ENCODE data around the gene HLCS. TPM values are rescaled to one million over a fixed set of nuclear protein-coding genes. Genes with fewer than 3 reads are reported as not detected.

Gene HLCS
- total and polyA plus RNA-seq, 5 experiments from 2014 or later = 6.2 to 13.4 (median 12.3) TPM

DNA sequence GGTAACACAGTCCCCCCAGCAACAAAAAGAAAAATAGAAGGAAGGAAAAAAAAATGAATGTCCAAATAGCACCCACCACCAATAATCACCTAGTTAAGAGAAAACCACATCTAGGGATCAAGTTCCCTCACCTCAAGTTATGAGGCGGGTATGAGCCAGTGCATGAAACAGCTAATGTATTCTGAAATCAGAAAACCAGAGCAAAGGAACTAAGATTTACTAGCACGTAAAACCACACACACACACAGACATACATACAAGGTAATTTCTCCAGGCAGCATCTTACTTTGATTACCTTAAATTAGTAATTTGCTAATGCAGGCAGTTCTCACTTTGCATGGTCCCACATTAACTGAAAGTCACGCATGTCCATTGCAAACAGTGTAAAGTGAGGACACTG, 109.8 kb downstream of the HLCS start:
- Mint-ChIP-seq H3K27me3 (no peaks in the 10 kb centered on the region), H3K4me3 (no peak overlapping the region), H3K27ac (no peak overlapping the region), H3K36me3 (peaks cover 0 to 1% (median 0%) of the 10 kb centered on the region in 3 donors), H3K9me3 (no peaks in the 10 kb centered on the region), H3K4me1 (peaks cover 8 to 26% (median 15%) of the 10 kb centered on the region in 4 donors)
- POLR2A ChIA-PET = no interaction called here
- ATAC-seq (no peak), DNase-seq (no peak)

DNA sequence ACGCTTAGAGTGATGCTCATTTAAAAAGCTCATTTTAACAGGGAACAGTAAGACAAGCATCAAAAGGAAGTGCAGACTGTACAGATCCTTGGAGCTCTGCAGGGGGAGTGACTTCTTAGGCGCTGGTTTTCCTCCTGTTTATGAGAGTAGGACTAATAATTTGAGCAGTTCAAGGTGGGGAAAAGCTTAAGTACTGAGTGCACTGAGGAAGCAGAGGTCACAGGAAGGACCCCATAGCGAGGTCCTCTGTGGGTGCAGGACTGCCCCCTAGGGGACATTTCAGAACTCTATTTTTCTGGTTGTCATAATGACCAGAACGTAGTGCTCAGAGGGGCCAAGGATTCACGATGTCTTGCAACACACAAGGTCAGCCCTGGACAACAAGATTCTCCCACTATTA, 112.1 kb downstream of the HLCS start:
- POLR2A ChIA-PET = no interaction called here
- H3K4me3 Mint-ChIP-seq = no peak overlapping the region
- no peaks in the 10 kb centered on the region for H3K9me3 Mint-ChIP-seq
- ATAC-seq (peak; percentile 36 to 39), DNase-seq (peak in 7 of 10 donors; percentile 7 to 44 (median 19))
- H3K4me1 Mint-ChIP-seq = peaks cover 2 to 8% (median 5%) of the 10 kb centered on the region in 4 donors
- no peak overlapping the region for H3K27ac Mint-ChIP-seq
- H3K36me3 Mint-ChIP-seq = no peaks in the 10 kb centered on the region
- no peaks in the 10 kb centered on the region for H3K27me3 Mint-ChIP-seq

DNA sequence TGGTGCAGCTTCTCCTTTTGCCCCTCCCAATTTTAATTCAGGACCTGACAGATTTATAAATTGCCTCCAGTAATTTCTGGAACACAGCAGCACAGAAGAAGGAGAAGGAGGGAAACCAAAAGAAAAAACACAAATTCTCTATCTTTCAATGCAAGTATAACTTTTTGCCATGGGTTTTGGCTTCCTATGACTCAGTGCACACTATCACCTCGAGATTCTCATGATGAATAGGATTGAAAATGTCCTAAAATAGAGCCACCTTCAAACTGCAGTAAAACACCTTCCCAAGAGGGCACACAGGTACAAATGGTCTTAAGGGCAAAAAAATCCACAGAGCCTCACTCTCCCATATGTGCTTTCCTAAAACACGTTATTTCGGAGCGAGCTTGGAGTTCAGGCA, 113.6 kb downstream of the HLCS start:
- DNase-seq = no peak
- Mint-ChIP-seq H3K27ac (no peak overlapping the region), H3K27me3 (no peaks in the 10 kb centered on the region), H3K9me3 (no peaks in the 10 kb centered on the region), H3K4me3 (no peak overlapping the region), H3K36me3 (peaks cover 0 to 2% (median 0%) of the 10 kb centered on the region in 3 donors), H3K4me1 (peaks cover 1 to 6% (median 5%) of the 10 kb centered on the region in 4 donors)
- ATAC-seq = no peak
- POLR2A ChIA-PET = no interaction called here

DNA sequence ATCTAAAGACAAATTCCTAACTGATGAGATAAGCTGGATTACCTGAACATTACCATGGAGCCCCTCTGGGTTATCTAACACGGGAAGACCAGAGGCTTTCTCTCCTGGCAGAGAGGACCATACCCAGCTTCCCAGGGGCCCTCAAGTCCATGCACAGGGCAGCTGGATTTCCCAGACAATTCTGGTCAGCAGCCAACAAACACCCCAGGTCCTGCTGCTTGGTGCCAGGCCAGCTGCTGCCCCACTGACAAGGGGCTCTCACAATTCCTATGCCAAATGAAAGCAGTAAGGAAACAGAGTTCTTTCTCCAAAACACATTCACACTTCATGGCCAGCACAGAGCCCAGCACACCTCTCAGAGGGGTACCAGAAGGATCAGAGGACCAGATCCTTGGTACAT, 114.2 kb downstream of the HLCS start:
- Mint-ChIP-seq H3K4me3 (no peak overlapping the region), H3K36me3 (peaks cover 0 to 2% (median 0%) of the 10 kb centered on the region in 3 donors), H3K9me3 (no peaks in the 10 kb centered on the region), H3K4me1 (peaks cover 1 to 6% (median 5%) of the 10 kb centered on the region in 4 donors), H3K27me3 (no peaks in the 10 kb centered on the region), H3K27ac (no peak overlapping the region)
- ATAC-seq = no peak
- no peak for DNase-seq
- POLR2A ChIA-PET = no interaction called here

DNA sequence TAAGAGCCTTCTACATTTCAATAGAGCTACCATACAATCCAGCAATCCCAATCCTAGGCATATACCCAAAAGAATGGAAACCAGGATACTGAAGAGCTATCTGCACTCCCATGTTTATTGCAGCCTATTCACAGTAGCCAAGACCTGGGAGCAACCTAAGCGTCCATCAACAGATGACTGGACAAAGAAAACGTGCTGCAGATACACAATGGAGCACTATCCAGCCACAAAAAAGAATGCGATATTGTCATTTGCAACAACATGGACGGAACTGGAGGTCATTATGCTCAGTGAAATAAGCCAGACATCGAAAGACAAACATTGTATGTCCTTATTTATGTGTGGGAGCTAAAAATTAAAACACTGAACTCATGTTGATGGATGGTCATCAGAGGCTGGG, 115.3 kb downstream of the HLCS start:
- DNase-seq = no peak
- H3K4me3 Mint-ChIP-seq = no peak overlapping the region
- no peak overlapping the region for H3K27ac Mint-ChIP-seq
- peaks cover 1 to 6% (median 5%) of the 10 kb centered on the region in 4 donors for H3K4me1 Mint-ChIP-seq
- POLR2A ChIA-PET = no interaction called here
- H3K27me3 Mint-ChIP-seq = no peaks in the 10 kb centered on the region
- no peak for ATAC-seq
- H3K36me3 Mint-ChIP-seq = peaks cover 0 to 2% (median 0%) of the 10 kb centered on the region in 3 donors
- H3K9me3 Mint-ChIP-seq = no peaks in the 10 kb centered on the region

DNA sequence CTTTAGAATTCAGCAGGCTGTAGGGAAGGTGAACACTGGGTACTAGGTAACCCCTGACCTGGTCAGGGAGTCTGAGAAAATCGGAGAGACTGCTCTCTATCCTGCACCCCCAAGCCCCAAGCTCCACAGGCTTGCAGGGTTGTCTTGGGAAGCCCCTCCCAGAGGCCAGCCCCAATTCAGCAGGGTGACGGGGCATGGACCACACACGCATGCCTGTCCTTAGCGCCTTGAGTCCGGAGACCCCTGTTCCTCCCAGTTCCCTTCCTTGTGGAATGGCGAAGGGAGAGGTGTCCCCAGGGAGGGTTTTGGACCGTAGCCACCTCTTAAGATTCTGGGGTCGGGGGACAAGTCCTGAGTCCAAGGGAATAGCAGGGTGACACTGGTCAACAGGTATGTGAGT, 116.1 kb downstream of the HLCS start:
- Mint-ChIP-seq H3K4me3 (no peak overlapping the region), H3K27ac (peak overlapping the region in 1 of 10 donors; percentile 27), H3K4me1 (peaks cover 1 to 6% (median 5%) of the 10 kb centered on the region in 4 donors)

DNA sequence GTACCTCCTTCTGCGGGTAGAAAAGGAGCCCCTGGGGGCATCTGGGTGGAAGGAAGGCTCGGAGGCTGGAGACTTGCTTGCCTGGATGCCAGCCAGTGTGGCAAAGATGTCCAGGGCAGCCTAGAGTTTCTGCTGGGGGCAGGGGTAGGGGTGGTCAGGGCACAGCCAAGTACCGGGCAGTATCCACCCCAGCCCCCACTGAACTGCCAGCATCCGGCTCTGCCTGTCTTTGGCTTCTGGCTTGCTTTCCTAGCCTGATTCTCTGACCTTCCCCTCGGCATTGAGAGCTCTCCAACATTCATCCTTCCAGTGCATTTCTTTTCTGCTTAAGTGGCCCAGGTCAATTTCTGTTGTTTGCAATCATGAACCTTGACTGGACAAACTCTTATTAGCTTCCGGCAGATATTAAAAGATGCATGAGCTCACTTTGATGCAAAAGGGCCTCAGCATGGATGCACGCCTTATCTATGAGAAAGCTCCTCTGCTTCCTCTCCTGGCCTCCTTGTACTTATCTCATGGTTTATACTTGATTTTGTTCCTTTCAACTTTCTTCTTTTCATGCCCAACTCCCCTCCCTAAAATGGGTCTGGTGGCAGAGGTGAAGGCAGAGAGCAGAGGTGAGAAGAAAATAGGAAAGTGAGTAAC, 116.9 kb downstream of the HLCS start:
- Mint-ChIP-seq H3K4me1 (peaks cover under 1 to 6% (median 3%) of the 10 kb centered on the region in 4 donors), H3K36me3 (peaks cover 0 to 2% (median 0%) of the 10 kb centered on the region in 3 donors), H3K27ac (no peak overlapping the region), H3K27me3 (no peaks in the 10 kb centered on the region), H3K4me3 (no peak overlapping the region), H3K9me3 (no peaks in the 10 kb centered on the region)
- DNase-seq = no peak
- POLR2A ChIA-PET = no interaction called here
- ATAC-seq = no peak

More for the DNA sequence above, 116.1 kb downstream of the HLCS start:
- no peaks in the 10 kb centered on the region for H3K9me3 Mint-ChIP-seq
- DNase-seq (no peak), ATAC-seq (no peak)
- peaks cover 0 to 2% (median 0%) of the 10 kb centered on the region in 3 donors for H3K36me3 Mint-ChIP-seq
- POLR2A ChIA-PET = no interaction called here
- H3K27me3 Mint-ChIP-seq = no peaks in the 10 kb centered on the region

DNA sequence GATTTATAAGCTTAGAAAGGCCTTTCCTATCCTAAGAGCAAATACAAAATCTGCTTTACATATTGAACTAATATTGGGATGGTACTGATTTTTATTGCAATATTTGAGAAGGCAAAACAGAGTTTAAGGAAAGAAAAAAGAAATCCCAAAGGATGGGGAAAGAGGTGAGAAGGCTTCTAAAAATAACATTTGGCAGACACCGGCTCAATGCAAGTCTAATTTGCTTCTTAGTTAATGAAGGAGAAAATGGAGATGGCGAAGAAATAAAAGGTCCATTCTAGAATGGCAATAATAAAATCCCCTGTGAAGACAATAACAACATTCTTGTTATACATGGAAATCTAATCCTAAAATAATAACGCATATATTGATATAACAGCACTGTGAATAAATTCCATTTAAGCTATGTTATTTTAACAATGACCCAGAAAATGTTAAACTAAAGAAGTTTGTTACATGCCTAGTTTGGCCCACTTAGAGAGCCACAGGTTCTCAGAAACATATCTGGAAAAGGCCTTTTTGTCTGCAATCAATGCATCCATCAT, 117.7 kb downstream of the HLCS start:
- DNase-seq = no peak
- POLR2A ChIA-PET = no interaction called here
- no peak for ATAC-seq
- Mint-ChIP-seq H3K27ac (no peak overlapping the region), H3K36me3 (peaks cover 0 to 3% (median 2%) of the 10 kb centered on the region in 3 donors), H3K27me3 (no peaks in the 10 kb centered on the region), H3K4me1 (peaks cover 0 to 2% (median 1%) of the 10 kb centered on the region in 4 donors), H3K9me3 (no peaks in the 10 kb centered on the region), H3K4me3 (no peak overlapping the region)

DNA sequence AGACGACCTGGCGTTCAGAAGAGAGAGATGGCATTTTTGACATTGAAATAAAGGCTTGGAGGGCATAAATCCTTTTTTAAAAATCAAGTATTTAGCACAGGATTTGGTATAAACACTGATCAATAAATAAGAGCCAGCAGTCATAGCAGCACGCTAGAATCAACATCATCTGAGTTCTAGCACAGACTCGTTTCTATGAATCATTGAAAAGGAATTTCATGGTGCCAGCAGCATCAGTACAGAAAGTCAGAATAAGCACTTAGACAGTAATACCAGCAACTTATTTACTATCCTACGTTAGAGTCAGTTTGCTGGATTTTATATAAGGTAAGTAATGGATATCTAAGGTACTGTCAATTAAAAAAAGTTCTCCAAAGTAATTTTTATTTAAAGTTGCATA, 119.3 kb downstream of the HLCS start:
- Mint-ChIP-seq H3K9me3 (no peaks in the 10 kb centered on the region), H3K27ac (no peak overlapping the region), H3K4me1 (peaks cover 0 to 2% (median 1%) of the 10 kb centered on the region in 4 donors), H3K36me3 (peaks cover 0 to 8% (median 2%) of the 10 kb centered on the region in 3 donors), H3K4me3 (no peak overlapping the region), H3K27me3 (no peaks in the 10 kb centered on the region)
- ATAC-seq (no peak), DNase-seq (no peak)
- POLR2A ChIA-PET = no interaction called here

DNA sequence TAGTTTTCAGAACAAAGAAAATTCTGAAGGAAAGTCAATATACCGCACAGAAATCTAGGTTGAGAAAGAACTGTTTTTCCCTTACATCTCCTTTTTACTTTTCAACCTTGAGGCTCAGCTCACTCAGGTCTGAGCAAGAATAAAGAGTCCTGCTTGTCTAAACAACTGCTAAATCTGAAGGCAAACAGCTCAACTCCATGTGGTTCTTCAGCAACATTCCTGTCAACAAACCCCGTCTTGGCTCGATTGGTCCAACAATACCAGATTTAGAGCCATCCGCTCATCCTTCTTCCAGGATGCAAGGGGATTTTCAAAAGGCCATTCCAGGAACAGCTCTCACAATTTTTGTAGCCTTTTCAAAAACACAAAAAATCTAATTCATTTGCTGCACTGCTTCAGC, 119.8 kb downstream of the HLCS start:
- no peak for DNase-seq
- Mint-ChIP-seq H3K9me3 (no peaks in the 10 kb centered on the region), H3K36me3 (peaks cover 0 to 10% (median 2%) of the 10 kb centered on the region in 3 donors), H3K27ac (no peak overlapping the region), H3K27me3 (no peaks in the 10 kb centered on the region), H3K4me1 (peaks cover 0 to 2% (median 1%) of the 10 kb centered on the region in 4 donors), H3K4me3 (no peak overlapping the region)
- POLR2A ChIA-PET = no interaction called here
- no peak for ATAC-seq

DNA sequence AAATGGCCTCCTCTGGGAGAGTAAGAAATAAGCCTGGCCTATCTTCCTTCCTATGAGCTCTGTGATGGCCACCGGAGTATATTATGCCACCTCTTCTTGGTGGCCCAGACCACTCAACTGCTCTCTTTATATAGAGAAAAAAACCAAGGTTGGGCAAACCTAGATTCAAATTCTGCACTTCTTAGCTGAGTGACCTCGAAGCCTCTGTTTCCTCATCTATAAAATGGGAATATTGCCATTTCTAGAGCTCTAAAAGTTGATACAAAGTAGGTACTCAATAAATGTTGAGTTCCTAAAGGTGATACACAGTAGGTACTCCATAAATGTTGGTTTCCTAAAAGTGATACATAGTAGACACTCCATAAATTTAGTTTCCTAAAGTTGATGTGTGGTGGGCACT, 120.7 kb downstream of the HLCS start:
- Mint-ChIP-seq H3K36me3 (peaks cover 0 to 10% (median 2%) of the 10 kb centered on the region in 3 donors), H3K27ac (no peak overlapping the region), H3K9me3 (no peaks in the 10 kb centered on the region), H3K27me3 (no peaks in the 10 kb centered on the region), H3K4me1 (peaks cover 0 to 2% (median 1%) of the 10 kb centered on the region in 4 donors), H3K4me3 (no peak overlapping the region)
- ATAC-seq = no peak
- DNase-seq = no peak
- POLR2A ChIA-PET = no interaction called here

DNA sequence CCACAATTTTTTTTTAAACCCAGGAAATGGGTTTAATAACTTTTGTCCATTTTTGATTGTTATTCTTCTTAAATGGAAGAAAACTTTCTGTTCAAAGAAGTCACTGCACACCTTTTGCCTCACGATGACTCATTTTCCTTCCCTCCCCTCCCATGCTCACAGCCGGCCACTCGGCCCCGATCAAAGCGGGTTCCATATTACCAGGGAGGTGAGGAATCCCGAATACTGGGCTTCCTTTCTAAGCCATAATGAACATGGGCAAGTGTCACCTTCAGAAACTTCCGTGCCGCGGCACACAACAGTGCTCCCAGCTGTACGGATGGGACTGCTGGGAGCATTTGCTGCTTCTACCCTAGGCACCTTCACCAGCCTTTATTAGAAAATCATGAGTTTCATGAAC, 121.4 kb downstream of the HLCS start:
- no peak for ATAC-seq
- Mint-ChIP-seq H3K27ac (no peak overlapping the region), H3K4me3 (no peak overlapping the region), H3K9me3 (no peaks in the 10 kb centered on the region), H3K4me1 (peaks cover 0 to 2% (median 1%) of the 10 kb centered on the region in 4 donors), H3K36me3 (peaks cover 0 to 10% (median 2%) of the 10 kb centered on the region in 3 donors), H3K27me3 (no peaks in the 10 kb centered on the region)
- POLR2A ChIA-PET = no interaction called here
- DNase-seq = no peak

DNA sequence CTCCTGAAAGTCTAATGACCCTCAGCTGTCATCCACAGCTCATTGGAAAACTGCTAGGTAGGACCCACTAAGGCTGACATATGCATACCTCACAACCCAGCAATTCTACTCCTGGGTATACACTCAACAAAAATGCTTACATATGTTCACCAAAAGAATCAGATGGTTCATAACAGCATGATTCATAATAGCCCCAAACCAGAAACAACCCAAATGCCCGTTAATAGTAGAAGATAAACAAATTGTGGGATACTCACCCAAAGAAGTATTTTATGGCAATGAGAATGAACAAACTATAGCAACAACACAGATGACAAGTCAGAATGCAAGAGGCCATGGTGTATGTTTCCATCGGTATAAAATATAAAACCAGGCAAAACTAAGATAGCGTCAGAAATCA, 124.6 kb downstream of the HLCS start:
- Mint-ChIP-seq H3K4me3 (no peak overlapping the region), H3K36me3 (peaks cover 0 to 10% (median 2%) of the 10 kb centered on the region in 3 donors), H3K9me3 (no peaks in the 10 kb centered on the region), H3K4me1 (peaks cover 0 to 5% (median 2%) of the 10 kb centered on the region in 4 donors), H3K27me3 (no peaks in the 10 kb centered on the region), H3K27ac (no peak overlapping the region)
- POLR2A ChIA-PET = no interaction called here
- DNase-seq = no peak
- ATAC-seq = no peak

DNA sequence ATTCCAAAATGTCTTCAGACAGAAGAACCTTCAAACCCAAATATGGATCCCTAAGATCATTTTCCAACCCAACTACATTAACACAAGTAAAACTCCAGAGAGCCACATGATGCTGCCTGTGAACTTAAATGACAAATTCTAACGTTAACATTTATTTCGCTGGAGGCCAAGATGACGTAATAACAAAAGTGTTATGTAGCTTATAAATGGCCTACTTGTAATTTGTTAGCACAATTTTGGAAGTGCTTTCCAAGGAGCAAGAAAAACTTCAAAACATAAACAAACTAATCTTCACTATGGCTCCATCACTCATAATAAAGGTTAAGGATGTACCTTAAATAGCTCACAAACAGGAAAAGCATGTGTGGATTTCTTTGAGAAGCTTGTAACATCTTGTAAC, 126.7 kb downstream of the HLCS start:
- POLR2A ChIA-PET = no interaction called here
- peaks cover 0 to 5% (median under 1%) of the 10 kb centered on the region in 4 donors for H3K4me1 Mint-ChIP-seq
- H3K27ac Mint-ChIP-seq = no peak overlapping the region
- no peaks in the 10 kb centered on the region for H3K9me3 Mint-ChIP-seq
- H3K36me3 Mint-ChIP-seq = peaks cover 0 to 10% (median 10%) of the 10 kb centered on the region in 3 donors
- no peak overlapping the region for H3K4me3 Mint-ChIP-seq
- ATAC-seq (no peak), DNase-seq (no peak)
- H3K27me3 Mint-ChIP-seq = no peaks in the 10 kb centered on the region
